ENCODE results near the gene FBLN1. TPM values are rescaled to one million over a fixed set of nuclear protein-coding genes. Genes with fewer than 3 reads are reported as not detected.
A peak's percentile ranks its signal among the peaks of the same experiment; 100 is the strongest.
"Not testable (repeated sequence)": the region's sequence is repeated elsewhere in the genome, so short reads cannot be mapped to it uniquely, and the experiment has no call there.

FBLN1 gene
- total RNA-seq, 1 experiment from 2014 or later, result 23.4 TPM

GRCh38 chr22:45462034-45462655 is 40.5 kb upstream of the FBLN1 start:
- intact Hi-C loops (cut with micrococcal nuclease), result no loop called here
- Histone ChIP-seq H3K79me2 (ENCODE audit: insufficient read depth, low read length) (no peaks in the 10 kb centered on the region), H3K4me2 (ENCODE audit: low read length) (no peak overlapping the region), H3K27ac (ENCODE audit: low read depth, low read length) (no peak overlapping the region), H3K9ac (ENCODE audit: low read length) (no peak overlapping the region), H3K4me1 (ENCODE audit: control insufficient read depth in 1 of 2, insufficient read depth in 2 of 2, low read length in 2 of 2) (no peaks in the 10 kb centered on the region), H3K9me2 (ENCODE audit: insufficient read depth) (no peaks in the 10 kb centered on the region), H3K4me3 (replicated peaks in 1 of 2; ENCODE audit: low read depth in 1 of 2, low read length in 2 of 2) (no peak overlapping the region), H4K20me1 (ENCODE audit: insufficient read depth) (no peaks in the 10 kb centered on the region), H3K9me3 (ENCODE audit: control insufficient read depth in 1 of 2, insufficient read depth in 1 of 2, low read depth in 1 of 2, low read length in 2 of 2) (no peaks in the 10 kb centered on the region), H3K36me3 (ENCODE audit: control insufficient read depth in 1 of 2, insufficient read depth in 2 of 2, low read length in 2 of 2) (no peaks in the 10 kb centered on the region), H2AFZ (ENCODE audit: low read depth, low read length, poor library complexity, severe bottlenecking) (no peak overlapping the region), H3K27me3 (ENCODE audit: insufficient read depth, low read length) (no peaks in the 10 kb centered on the region)
- no TSS peak for BruUV-seq (replicated peaks)
- CTCF ChIA-PET, result interaction anchor here (1.4 to 1.6 kb wide), 2 partner anchors 11 to 21 kb away, joined by 4 to 5 read pairs; no protein-coding TSS in a partner anchor
- no peak for TF ChIP-seq CBX3 (IDR thresholded peaks at IDR 0.05; ENCODE audit: low read depth)
- TF ChIP-seq, protein P1, sequence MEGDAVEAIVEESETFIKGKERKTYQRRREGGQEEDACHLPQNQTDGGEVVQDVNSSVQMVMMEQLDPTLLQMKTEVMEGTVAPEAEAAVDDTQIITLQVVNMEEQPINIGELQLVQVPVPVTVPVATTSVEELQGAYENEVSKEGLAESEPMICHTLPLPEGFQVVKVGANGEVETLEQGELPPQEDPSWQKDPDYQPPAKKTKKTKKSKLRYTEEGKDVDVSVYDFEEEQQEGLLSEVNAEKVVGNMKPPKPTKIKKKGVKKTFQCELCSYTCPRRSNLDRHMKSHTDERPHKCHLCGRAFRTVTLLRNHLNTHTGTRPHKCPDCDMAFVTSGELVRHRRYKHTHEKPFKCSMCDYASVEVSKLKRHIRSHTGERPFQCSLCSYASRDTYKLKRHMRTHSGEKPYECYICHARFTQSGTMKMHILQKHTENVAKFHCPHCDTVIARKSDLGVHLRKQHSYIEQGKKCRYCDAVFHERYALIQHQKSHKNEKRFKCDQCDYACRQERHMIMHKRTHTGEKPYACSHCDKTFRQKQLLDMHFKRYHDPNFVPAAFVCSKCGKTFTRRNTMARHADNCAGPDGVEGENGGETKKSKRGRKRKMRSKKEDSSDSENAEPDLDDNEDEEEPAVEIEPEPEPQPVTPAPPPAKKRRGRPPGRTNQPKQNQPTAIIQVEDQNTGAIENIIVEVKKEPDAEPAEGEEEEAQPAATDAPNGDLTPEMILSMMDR (IDR thresholded peaks at IDR 0.05 in 2 of 3, conservative IDR thresholded peaks at IDR 0.05 in 1 of 3; ENCODE audit: borderline replicate concordance in 1 of 3, insufficient read depth in 1 of 3, low read depth in 2 of 3, low read length in 2 of 3), result peak in 2 of 3 experiments; percentile 30 to 36; a peak in 4 of 6 replicates
- RAD21 ChIA-PET (ENCODE audit: low non-redundant PET in 1 of 2, low total read pairs in 2 of 2, uncharacterized antibody in 2 of 2, unreplicated experiment in 2 of 2), result no interaction called here
- DNase-seq (ENCODE audit: low read depth, low spot score) (no peak), ATAC-seq (peak; percentile 82)
- POLR2A ChIA-PET, result no interaction called here

DNA sequence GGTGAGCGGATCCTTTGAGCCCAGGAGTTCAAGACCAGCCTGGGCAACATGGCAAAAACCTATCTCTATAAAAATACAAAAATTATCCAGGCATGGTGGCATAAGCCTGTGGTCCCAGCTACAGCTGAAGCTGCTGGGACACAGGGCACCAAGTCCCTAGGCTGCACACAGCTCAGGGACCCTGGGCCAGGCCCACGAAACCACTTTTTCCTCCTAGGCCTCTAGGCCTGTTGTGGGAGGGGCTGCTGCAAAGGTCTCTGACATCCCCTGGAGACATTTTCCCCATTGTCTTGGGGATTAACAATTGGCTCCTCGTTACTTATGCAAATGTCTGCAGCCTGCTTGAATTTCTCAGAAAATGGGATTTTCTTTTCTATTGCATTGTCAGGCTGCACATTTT is 39.0 kb upstream of the FBLN1 start:
- H3K9me2 ChIP-seq (ENCODE audit: insufficient read depth); BruUV-seq (replicated peaks); RAD21 ChIA-PET (ENCODE audit: low non-redundant PET in 1 of 2, low total read pairs in 2 of 2, uncharacterized antibody in 2 of 2, unreplicated experiment in 2 of 2); ATAC-seq; H3K4me1 ChIP-seq (ENCODE audit: control insufficient read depth in 1 of 2, insufficient read depth in 2 of 2, low read length in 2 of 2); H3K4me2 ChIP-seq (ENCODE audit: low read length); DNase-seq (ENCODE audit: low read depth, low spot score); H3K27me3 ChIP-seq (ENCODE audit: insufficient read depth, low read length); H3K4me3 ChIP-seq (replicated peaks in 1 of 2; ENCODE audit: low read depth in 1 of 2, low read length in 2 of 2); H3K9ac ChIP-seq (ENCODE audit: low read length); CTCF ChIA-PET; H4K20me1 ChIP-seq (ENCODE audit: insufficient read depth); POLR2A ChIA-PET; H3K79me2 ChIP-seq (ENCODE audit: insufficient read depth, low read length); H3K27ac ChIP-seq (ENCODE audit: low read depth, low read length); H2AFZ ChIP-seq (ENCODE audit: low read depth, low read length, poor library complexity, severe bottlenecking); intact Hi-C loops (cut with micrococcal nuclease); H3K9me3 ChIP-seq (ENCODE audit: control insufficient read depth in 1 of 2, insufficient read depth in 1 of 2, low read depth in 1 of 2, low read length in 2 of 2); H3K36me3 ChIP-seq (ENCODE audit: control insufficient read depth in 1 of 2, insufficient read depth in 2 of 2, low read length in 2 of 2): not testable (repeated sequence)

Measured in HCT116 (cell line).